TTC549 (cell line): Measurements from ENCODE around the gene EFS.
"Not testable (repeated sequence)": the region's sequence is repeated elsewhere in the genome, so short reads cannot be mapped to it uniquely, and the experiment has no call there.

Experiments used
- FAIRE-seq: peaks from 2 replicates; lab custom pipeline; 2012; peaks lifted over from hg19 to GRCh38; lab: Jason Lieb, UNC

The EFS gene, protein sequence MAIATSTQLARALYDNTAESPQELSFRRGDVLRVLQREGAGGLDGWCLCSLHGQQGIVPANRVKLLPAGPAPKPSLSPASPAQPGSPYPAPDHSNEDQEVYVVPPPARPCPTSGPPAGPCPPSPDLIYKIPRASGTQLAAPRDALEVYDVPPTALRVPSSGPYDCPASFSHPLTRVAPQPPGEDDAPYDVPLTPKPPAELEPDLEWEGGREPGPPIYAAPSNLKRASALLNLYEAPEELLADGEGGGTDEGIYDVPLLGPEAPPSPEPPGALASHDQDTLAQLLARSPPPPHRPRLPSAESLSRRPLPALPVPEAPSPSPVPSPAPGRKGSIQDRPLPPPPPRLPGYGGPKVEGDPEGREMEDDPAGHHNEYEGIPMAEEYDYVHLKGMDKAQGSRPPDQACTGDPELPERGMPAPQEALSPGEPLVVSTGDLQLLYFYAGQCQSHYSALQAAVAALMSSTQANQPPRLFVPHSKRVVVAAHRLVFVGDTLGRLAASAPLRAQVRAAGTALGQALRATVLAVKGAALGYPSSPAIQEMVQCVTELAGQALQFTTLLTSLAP

GRCh38 chr14:23365036-23365731, at the start of gene EFS:
TSS of gene EFS (minus strand) at chr14:23365172. CDS start at chr14:23365025, 147 bp downstream.
- FAIRE-seq = no peak

GRCh38 chr14:23414254-23414653, 49.3 kb upstream of the EFS start:
- FAIRE-seq = no peak

DNA sequence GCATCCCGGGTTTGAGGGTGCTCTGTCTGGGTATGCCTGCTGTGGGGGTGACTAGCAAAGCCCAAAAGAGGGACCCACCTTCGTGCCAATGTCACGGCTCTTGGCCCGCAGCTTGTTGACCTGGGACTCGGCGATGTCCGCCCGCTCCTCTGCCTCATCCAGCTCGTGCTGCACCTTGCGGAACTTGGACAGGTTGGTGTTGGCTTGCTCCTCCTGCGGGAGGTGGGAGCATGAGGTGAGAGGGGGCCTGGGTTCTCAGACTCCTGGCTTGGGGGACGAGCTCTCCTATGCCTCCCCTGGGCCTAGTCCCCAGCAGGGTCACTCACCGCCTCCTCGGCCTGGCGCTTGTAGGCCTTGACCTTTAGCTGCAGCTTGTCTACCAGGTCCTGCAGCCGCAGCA, 48.7 kb upstream of the EFS start:
- FAIRE-seq = no peak

- no peak for FAIRE-seq
These were observed 46.9 kb upstream of the EFS start for GRCh38 chr14:23411563-23412525.

- no peak for FAIRE-seq
These were observed 45.1 kb upstream of the EFS start for GRCh38 chr14:23409966-23410635.

DNA sequence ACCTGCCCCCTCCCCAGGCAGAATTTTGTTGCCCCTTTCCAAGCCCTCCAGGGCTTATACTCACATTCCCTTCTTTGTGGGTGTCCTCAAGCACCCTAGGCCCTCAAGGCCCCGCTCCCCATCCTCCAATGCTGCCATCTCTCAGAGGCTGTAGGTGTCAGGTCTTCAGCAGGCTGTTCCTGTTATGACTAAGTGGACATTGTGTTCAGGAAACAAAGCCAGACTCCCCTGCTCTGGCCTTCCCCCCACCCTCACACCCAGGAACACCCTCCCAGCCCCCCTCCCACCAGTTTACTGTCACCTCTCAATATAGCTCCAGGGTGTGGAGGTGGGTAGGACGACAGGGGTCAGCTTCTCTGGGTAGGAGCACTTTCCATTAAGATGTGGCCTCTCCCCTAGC, 44.5 kb upstream of the EFS start:
- FAIRE-seq = no peak

GRCh38 chr14:23408307-23408630, 43.3 kb upstream of the EFS start:
- no peak for FAIRE-seq

DNA sequence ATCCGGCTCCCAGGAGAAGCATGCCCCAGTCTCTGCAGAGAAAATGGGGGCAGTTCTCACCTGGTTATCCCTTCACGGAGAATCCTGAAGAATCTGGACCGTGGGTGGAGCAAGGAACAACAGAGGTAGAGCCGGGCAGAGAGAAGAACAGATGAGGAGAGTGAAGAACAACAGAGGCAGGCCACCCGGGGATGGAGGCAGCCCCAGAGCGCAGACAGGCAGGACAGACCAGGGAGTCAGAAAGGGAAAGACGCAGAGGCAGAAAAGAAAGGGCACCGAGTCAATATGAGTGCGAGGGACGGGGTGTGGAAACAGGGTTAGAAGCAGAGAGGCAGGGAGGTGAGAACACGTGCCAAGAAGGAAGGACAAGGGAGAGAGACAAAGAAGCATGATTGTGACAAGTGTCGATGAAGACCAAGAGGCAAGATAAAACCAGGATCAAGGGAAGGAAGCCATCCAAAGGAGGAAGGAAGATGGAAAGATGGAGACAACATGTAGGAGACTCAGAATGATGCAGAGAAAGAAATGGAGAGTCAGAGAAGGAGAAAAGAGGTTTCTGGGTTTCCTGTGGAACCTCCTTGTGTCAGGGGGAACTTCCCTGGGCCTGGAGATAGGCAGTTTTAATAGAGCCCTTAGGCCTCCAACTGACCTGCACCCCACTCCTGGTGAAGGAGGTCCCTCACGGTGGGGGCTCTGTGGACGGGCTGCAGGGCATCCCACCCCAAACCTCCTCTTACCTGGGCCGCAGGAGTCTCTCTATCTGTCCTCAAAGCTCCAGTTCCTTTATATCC, 42.7 kb upstream of the EFS start, which contains the start of gene MYH6:
TSS of gene MYH6 (minus strand) at position 758 of the 791 bp plus-strand sequence. CDS start 1,050 bp downstream, outside the sequence.
- FAIRE-seq = no peak

DNA sequence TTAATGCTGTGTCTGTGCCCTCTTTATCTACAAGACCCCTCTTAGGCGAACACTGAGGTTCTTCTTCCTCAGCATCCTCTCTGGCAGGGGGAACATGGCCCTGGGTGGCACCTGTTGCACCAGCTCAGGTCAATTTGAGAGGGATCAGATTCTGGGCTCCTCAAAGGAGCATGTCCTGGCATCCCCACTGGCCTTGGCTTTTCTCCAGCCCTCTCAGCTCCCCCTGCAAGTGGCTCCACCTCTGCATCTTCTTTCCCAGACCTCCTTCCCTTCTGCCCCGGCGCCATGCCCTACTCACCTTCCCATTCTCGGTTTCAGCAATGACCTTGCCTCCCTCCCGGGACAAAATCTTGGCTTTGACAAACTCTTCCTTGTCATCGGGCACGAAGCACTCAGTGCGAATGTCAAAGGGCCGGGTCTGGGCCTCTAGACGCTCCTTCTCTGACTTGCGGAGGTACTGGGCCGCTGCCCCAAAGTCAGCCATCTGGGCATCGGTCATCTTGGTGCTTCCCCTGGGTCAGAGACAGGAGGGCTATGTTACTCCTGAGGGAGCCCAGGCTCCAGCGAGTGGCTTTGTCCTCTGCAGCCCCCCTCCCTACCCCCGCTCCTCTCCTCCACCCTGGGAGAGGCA, 41.9 kb upstream of the EFS start:
- no peak for FAIRE-seq

DNA sequence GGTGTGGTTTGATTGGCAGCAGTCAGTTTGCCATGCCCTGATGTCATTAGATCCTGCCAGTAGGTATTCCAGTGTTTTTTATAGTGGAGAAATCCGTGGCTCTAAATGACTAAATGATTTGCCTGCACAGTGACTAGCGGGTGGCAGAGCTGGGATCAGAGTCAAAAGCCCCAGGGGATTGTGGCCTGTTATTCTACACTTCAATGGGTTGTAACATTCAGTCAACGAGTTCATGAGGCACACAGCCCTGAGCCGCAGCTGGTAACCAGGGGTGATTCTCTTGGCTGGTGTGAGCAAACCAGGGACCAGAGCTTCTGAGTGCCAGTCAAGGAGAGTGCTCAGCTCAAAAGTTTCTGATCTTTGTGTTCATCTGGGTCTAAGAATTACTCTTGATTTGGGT, 41.3 kb upstream of the EFS start:
- FAIRE-seq = no peak

DNA sequence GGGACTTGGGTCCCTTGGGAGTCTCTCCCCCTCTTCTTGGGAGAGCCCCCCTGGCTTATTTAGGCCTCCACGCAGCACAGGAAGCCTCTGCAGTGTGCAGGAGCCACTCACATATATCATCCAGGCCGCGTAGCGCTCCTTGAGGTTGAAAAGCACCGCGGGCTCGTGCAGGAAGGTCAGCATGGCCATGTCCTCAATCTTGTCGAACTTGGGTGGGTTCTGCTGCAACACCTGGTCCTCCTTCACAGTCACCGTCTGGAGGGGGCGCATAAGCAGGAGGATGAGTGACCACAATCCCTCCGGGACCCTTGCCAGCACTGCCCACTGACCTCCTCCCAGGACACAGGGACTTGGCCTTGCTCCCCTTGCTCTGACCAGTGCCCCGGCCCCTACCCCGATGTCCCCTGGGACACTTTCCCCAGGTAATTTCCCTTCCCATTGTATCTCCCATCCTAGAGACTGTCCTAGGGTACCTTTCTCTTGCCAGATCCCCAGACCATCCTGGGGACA, 40.6 kb upstream of the EFS start:
- FAIRE-seq = no peak

- no peak for FAIRE-seq
These were observed 40.1 kb upstream of the EFS start for GRCh38 chr14:23405096-23405495.

GRCh38 chr14:23404331-23404900, 39.4 kb upstream of the EFS start:
- FAIRE-seq = no peak

GRCh38 chr14:23403908-23404307, 38.9 kb upstream of the EFS start:
- FAIRE-seq = no peak

GRCh38 chr14:23403139-23403438, 38.1 kb upstream of the EFS start:
- no peak for FAIRE-seq

DNA sequence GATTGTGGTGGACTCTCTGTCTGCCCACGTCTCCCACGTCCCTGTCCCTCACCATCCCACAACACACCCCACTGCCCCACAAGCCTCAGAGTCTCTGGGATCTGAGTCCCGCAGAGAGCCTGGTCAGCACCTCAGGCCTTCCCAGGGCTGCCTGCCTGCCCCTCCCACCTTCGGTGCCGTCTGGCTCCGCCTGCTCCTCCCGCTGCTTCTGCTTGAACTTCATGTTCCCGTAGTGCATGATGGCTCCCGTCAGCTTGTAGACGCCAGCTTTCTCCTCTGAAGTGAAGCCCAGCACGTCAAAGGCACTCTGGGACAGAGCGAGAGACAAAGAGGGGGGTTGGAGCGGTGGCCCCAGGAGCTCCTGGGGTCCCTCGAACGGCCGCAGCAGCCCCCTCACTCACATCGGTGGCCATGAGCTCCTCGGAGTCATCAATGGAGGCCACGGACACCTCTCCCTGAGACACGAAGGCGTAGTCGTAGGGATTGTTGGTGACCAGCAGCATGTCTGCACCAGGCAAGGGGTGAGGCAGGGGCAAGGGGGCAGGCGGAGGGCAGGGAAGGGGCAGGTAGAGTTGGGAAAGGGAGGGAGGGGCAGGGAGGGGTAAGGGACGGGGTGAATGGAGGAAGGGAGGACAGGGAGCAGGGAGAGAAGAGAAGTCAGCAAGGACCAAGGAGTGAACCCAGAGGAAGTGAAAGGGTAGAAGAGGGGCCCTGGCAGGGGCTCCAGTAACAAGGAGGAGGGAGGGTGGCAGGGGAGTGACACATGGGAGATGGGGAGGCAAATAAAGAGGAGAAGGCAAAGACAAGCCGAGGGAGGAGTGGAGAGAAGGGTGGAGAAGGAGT, 37.5 kb upstream of the EFS start:
- FAIRE-seq = no peak

DNA sequence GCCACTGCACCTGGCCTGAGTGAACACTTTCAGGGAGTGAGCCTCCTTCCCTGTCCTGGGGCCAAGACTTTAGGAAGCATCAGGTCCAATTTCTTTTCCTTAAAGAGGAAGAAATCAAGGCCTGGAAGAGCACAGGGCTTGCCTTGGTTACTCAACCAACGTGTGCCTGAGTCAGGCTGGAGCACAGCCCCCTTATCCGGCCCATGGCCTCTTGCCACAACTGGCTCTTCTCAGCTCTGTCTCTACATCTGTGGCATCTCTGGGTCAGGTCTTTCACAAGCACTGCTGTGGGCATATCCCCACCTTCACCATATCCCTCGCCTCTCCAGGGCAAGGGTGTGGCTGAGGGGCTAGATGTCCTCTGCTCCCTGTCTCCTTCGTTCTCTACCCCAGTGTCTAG, 36.3 kb upstream of the EFS start:
- no peak for FAIRE-seq

- not testable (repeated sequence) for FAIRE-seq
These were observed 35.7 kb upstream of the EFS start for GRCh38 chr14:23400496-23401149.

- FAIRE-seq = no peak
These were observed 34.6 kb upstream of the EFS start for GRCh38 chr14:23399591-23399990.
